ENCODE results near the gene AREL1. TPM values are rescaled to one million over a fixed set of nuclear protein-coding genes. Genes with fewer than 3 reads are reported as not detected.

AREL1 gene
- total and polyA plus RNA-seq, 10 of the 15 experiments (the other 5 are each of a cell fraction or from before 2014, with no cell fraction given), result 6.2 to 40.4 (median 23.7) TPM

- CTCF ChIA-PET, result interaction anchor here (0.8 to 3.4 kb wide), 5 partner anchors 8 to 187 kb away, joined by 3 to 29 read pairs (median 3); no protein-coding TSS in a partner anchor
- WGBS (ENCODE audit: insufficient coverage, insufficient replicate concordance, low lambda C conversion rate, missing lambda C conversion rate), result 78% methylated on average over 13 of the region's 13 CpGs
- FAIRE-seq, result no peak
- RAD21 ChIA-PET (ENCODE audit: unreplicated experiment), result interaction anchor here (1.5 kb wide), 1 partner anchor 22 kb away, joined by 3 read pairs; no protein-coding TSS in a partner anchor
- Histone ChIP-seq H3K4me2 (ENCODE audit: control insufficient read depth, insufficient read depth) (no peak overlapping the region), H3K4me1 (ENCODE audit: control insufficient read depth, insufficient read depth, low read length) (peaks cover 25% of the 10 kb centered on the region), H4K20me1 (ENCODE audit: control insufficient read depth, insufficient read depth) (no peaks in the 10 kb centered on the region), H3K4me3 (no peak overlapping the region), H3K9me3 (replicated peaks; ENCODE audit: control insufficient read depth, insufficient read depth, low read length) (no peaks in the 10 kb centered on the region), H3K27ac (ENCODE audit: control insufficient read depth, insufficient read depth) (no peak overlapping the region), H3K27me3 (replicated peaks in 1 of 2; ENCODE audit: control insufficient read depth in 2 of 2, insufficient read depth in 2 of 2, low read length in 1 of 2) (no peaks in the 10 kb centered on the region; a peak in 1 of 4 replicates), H3K79me2 (ENCODE audit: control insufficient read depth, insufficient read depth, low read length) (no peaks in the 10 kb centered on the region), H3K36me3 (ENCODE audit: control insufficient read depth in 2 of 2, insufficient read depth in 2 of 2, low read length in 1 of 2) (no peaks in the 10 kb centered on the region), H2AFZ (ENCODE audit: control insufficient read depth, low read depth, low read length) (no peak overlapping the region), H3K9ac (ENCODE audit: control insufficient read depth, insufficient read depth, low read length) (no peak overlapping the region)
- in situ Hi-C loops (cut with MboI) (no loop called here), intact Hi-C loops (cut with micrococcal nuclease; ENCODE audit: unreplicated experiment) (no loop called here)
- no peak for ATAC-seq
- TF ChIP-seq, protein P1, sequence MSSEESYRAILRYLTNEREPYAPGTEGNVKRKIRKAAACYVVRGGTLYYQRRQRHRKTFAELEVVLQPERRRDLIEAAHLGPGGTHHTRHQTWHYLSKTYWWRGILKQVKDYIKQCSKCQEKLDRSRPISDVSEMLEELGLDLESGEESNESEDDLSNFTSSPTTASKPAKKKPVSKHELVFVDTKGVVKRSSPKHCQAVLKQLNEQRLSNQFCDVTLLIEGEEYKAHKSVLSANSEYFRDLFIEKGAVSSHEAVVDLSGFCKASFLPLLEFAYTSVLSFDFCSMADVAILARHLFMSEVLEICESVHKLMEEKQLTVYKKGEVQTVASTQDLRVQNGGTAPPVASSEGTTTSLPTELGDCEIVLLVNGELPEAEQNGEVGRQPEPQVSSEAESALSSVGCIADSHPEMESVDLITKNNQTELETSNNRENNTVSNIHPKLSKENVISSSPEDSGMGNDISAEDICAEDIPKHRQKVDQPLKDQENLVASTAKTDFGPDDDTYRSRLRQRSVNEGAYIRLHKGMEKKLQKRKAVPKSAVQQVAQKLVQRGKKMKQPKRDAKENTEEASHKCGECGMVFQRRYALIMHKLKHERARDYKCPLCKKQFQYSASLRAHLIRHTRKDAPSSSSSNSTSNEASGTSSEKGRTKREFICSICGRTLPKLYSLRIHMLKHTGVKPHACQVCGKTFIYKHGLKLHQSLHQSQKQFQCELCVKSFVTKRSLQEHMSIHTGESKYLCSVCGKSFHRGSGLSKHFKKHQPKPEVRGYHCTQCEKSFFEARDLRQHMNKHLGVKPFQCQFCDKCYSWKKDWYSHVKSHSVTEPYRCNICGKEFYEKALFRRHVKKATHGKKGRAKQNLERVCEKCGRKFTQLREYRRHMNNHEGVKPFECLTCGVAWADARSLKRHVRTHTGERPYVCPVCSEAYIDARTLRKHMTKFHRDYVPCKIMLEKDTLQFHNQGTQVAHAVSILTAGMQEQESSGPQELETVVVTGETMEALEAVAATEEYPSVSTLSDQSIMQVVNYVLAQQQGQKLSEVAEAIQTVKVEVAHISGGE (CRISPR knock-in tag; IDR thresholded peaks at IDR 0.05), result no peak
- TF ChIP-seq NBN (IDR thresholded peaks at IDR 0.05) (no peak), HCFC1 (IDR thresholded peaks at IDR 0.05; ENCODE audit: low read length) (no peak), MYC (IDR thresholded peaks at IDR 0.05; ENCODE audit: insufficient read depth, insufficient read length, insufficient replicate concordance, low read length, severe bottlenecking) (no peak)
- no TSS peak for BruUV-seq (replicated peaks)
- SMC1A ChIA-PET (ENCODE audit: uncharacterized antibody, unreplicated experiment), result interaction anchor here (0.8 to 2.2 kb wide), 3 partner anchors 8 to 243 kb away, joined by 3 to 9 read pairs (median 3); no protein-coding TSS in a partner anchor
- POLR2A ChIA-PET, result interaction anchor here (0.6 to 1.9 kb wide), 3 partner anchors 24 to 489 kb away, joined by 3 to 6 read pairs (median 6); no protein-coding TSS in a partner anchor
- no peak for DNase-seq (ENCODE audit: low read depth, low spot score)
Measured at GRCh38 chr14:74616996-74617700, 95.7 kb downstream of the AREL1 start.

Data from GM12878 (cell line).